ENCODE results near the gene LAD1.

Gene LAD1

GRCh38 chr1:201426479-201427310 lies 27.6 kb upstream of the LAD1 start:
- peak; percentile 36 for ATAC-seq (replicated peaks)
- no peak for DNase-seq
- H3K9me3 Mint-ChIP-seq: no peaks in the 10 kb centered on the region
- H3K4me3 Mint-ChIP-seq: no peak overlapping the region
- H3K27ac Mint-ChIP-seq: no peak overlapping the region
- H3K36me3 Mint-ChIP-seq (ENCODE audit: insufficient read depth): no peaks in the 10 kb centered on the region
- peaks cover 25 to 42% of the 10 kb centered on the region in 2 donors for H3K27me3 Mint-ChIP-seq
- H3K4me1 Mint-ChIP-seq (ENCODE audit: low read depth in 2 of 2): peaks cover 0 to 1% of the 10 kb centered on the region in 2 donors

- Mint-ChIP-seq H3K4me1 (ENCODE audit: low read depth in 2 of 2) (peaks cover 0 to 1% of the 10 kb centered on the region in 2 donors), H3K4me3 (no peak overlapping the region), H3K27ac (no peak overlapping the region), H3K9me3 (no peaks in the 10 kb centered on the region), H3K27me3 (peaks cover 5 to 38% of the 10 kb centered on the region in 2 donors), H3K36me3 (ENCODE audit: insufficient read depth) (no peaks in the 10 kb centered on the region)
- DNase-seq (no peak), ATAC-seq (replicated peaks) (no peak)
These were observed 25.0 kb upstream of the LAD1 start for GRCh38 chr1:201424146-201424545.

- H3K4me1 Mint-ChIP-seq (ENCODE audit: low read depth in 2 of 2): peaks cover 0 to 1% of the 10 kb centered on the region in 2 donors
- H3K4me3 Mint-ChIP-seq: no peak overlapping the region
- H3K27ac Mint-ChIP-seq: no peak overlapping the region
- peaks cover under 1 to 38% of the 10 kb centered on the region in 2 donors for H3K27me3 Mint-ChIP-seq
- DNase-seq (no peak), ATAC-seq (replicated peaks) (no peak)
- no peaks in the 10 kb centered on the region for H3K9me3 Mint-ChIP-seq
- H3K36me3 Mint-ChIP-seq (ENCODE audit: insufficient read depth): no peaks in the 10 kb centered on the region
These were observed 24.5 kb upstream of the LAD1 start for GRCh38 chr1:201423655-201424054.

- no peak for DNase-seq
- Mint-ChIP-seq H3K36me3 (ENCODE audit: insufficient read depth) (no peaks in the 10 kb centered on the region), H3K9me3 (no peaks in the 10 kb centered on the region), H3K27me3 (peaks cover 7 to 40% of the 10 kb centered on the region in 2 donors), H3K27ac (no peak overlapping the region), H3K4me3 (no peak overlapping the region), H3K4me1 (ENCODE audit: low read depth in 2 of 2) (peaks cover 0 to 1% of the 10 kb centered on the region in 2 donors)
- ATAC-seq (replicated peaks): no peak
These were observed 23.4 kb upstream of the LAD1 start for GRCh38 chr1:201422436-201423030.

- Mint-ChIP-seq H3K4me3 (no peak overlapping the region), H3K27ac (no peak overlapping the region), H3K27me3 (peaks cover 12 to 45% of the 10 kb centered on the region in 2 donors), H3K4me1 (ENCODE audit: low read depth in 2 of 2) (peaks cover 0 to 1% of the 10 kb centered on the region in 2 donors), H3K9me3 (no peaks in the 10 kb centered on the region), H3K36me3 (ENCODE audit: insufficient read depth) (no peaks in the 10 kb centered on the region)
- ATAC-seq (replicated peaks): no peak
- no peak for DNase-seq
These were observed 22.9 kb upstream of the LAD1 start for GRCh38 chr1:201422026-201422425.

GRCh38 chr1:201421041-201421440 lies 21.9 kb upstream of the LAD1 start:
- no peak overlapping the region for H3K27ac Mint-ChIP-seq
- no peak for DNase-seq
- no peaks in the 10 kb centered on the region for H3K36me3 Mint-ChIP-seq (ENCODE audit: insufficient read depth)
- ATAC-seq (replicated peaks): no peak
- H3K4me1 Mint-ChIP-seq (ENCODE audit: low read depth in 2 of 2): peaks cover 0 to under 1% of the 10 kb centered on the region in 2 donors
- no peak overlapping the region for H3K4me3 Mint-ChIP-seq
- no peaks in the 10 kb centered on the region for H3K9me3 Mint-ChIP-seq
- H3K27me3 Mint-ChIP-seq: peaks cover 21 to 55% of the 10 kb centered on the region in 2 donors

GRCh38 chr1:201420608-201421002 lies 21.5 kb upstream of the LAD1 start:
- Mint-ChIP-seq H3K27me3 (peaks cover 24 to 58% of the 10 kb centered on the region in 2 donors), H3K4me3 (no peak overlapping the region), H3K36me3 (ENCODE audit: insufficient read depth) (no peaks in the 10 kb centered on the region), H3K9me3 (no peaks in the 10 kb centered on the region), H3K27ac (no peak overlapping the region), H3K4me1 (ENCODE audit: low read depth in 2 of 2) (no peaks in the 10 kb centered on the region)
- no peak for DNase-seq
- ATAC-seq (replicated peaks): no peak

GRCh38 chr1:201419746-201420607 lies 20.9 kb upstream of the LAD1 start:
- no peak overlapping the region for H3K4me3 Mint-ChIP-seq
- ATAC-seq (replicated peaks) (no peak), DNase-seq (no peak)
- no peak overlapping the region for H3K27ac Mint-ChIP-seq
- H3K9me3 Mint-ChIP-seq: no peaks in the 10 kb centered on the region
- no peaks in the 10 kb centered on the region for H3K4me1 Mint-ChIP-seq (ENCODE audit: low read depth in 2 of 2)
- H3K36me3 Mint-ChIP-seq (ENCODE audit: insufficient read depth): no peaks in the 10 kb centered on the region
- peaks cover 30 to 65% of the 10 kb centered on the region in 2 donors for H3K27me3 Mint-ChIP-seq

- no peak for ATAC-seq (replicated peaks)
- Mint-ChIP-seq H3K9me3 (no peaks in the 10 kb centered on the region), H3K4me1 (ENCODE audit: low read depth in 2 of 2) (no peaks in the 10 kb centered on the region), H3K27ac (no peak overlapping the region), H3K27me3 (peaks cover 35 to 72% of the 10 kb centered on the region in 2 donors), H3K4me3 (no peak overlapping the region), H3K36me3 (ENCODE audit: insufficient read depth) (no peaks in the 10 kb centered on the region)
- no peak for DNase-seq
These were observed 20.1 kb upstream of the LAD1 start for GRCh38 chr1:201419256-201419655.

GRCh38 chr1:201418461-201418860 lies 19.3 kb upstream of the LAD1 start:
- no peak overlapping the region for H3K27ac Mint-ChIP-seq
- ATAC-seq (replicated peaks) (no peak), DNase-seq (no peak)
- peaks cover 35 to 74% of the 10 kb centered on the region in 2 donors for H3K27me3 Mint-ChIP-seq
- H3K36me3 Mint-ChIP-seq (ENCODE audit: insufficient read depth): no peaks in the 10 kb centered on the region
- no peaks in the 10 kb centered on the region for H3K9me3 Mint-ChIP-seq
- H3K4me3 Mint-ChIP-seq: no peak overlapping the region
- H3K4me1 Mint-ChIP-seq (ENCODE audit: low read depth in 2 of 2): no peaks in the 10 kb centered on the region

GRCh38 chr1:201414051-201414738 lies 15.1 kb upstream of the LAD1 start:
- Mint-ChIP-seq H3K27me3 (peaks cover 35 to 63% of the 10 kb centered on the region in 2 donors), H3K36me3 (ENCODE audit: insufficient read depth) (no peaks in the 10 kb centered on the region), H3K4me1 (ENCODE audit: low read depth in 2 of 2) (no peaks in the 10 kb centered on the region), H3K4me3 (no peak overlapping the region), H3K27ac (no peak overlapping the region), H3K9me3 (no peaks in the 10 kb centered on the region)
- ATAC-seq (replicated peaks) (no peak), DNase-seq (no peak)

- DNase-seq: no peak
- Mint-ChIP-seq H3K36me3 (ENCODE audit: insufficient read depth) (peaks cover 3% of the 10 kb centered on the region), H3K27ac (no peak overlapping the region), H3K4me1 (ENCODE audit: low read depth in 2 of 2) (peaks cover 4% of the 10 kb centered on the region in 2 donors), H3K9me3 (no peaks in the 10 kb centered on the region), H3K27me3 (peaks cover 15 to 44% of the 10 kb centered on the region in 2 donors), H3K4me3 (no peak overlapping the region)
- ATAC-seq (replicated peaks): no peak
These were observed 12.2 kb upstream of the LAD1 start for GRCh38 chr1:201411292-201411691.

GRCh38 chr1:201409440-201409839 lies 10.3 kb upstream of the LAD1 start:
- Mint-ChIP-seq H3K4me3 (no peak overlapping the region), H3K36me3 (ENCODE audit: insufficient read depth) (peaks cover 3% of the 10 kb centered on the region), H3K9me3 (no peaks in the 10 kb centered on the region), H3K4me1 (ENCODE audit: low read depth in 2 of 2) (peaks cover 4 to 6% of the 10 kb centered on the region in 2 donors), H3K27me3 (peaks cover 0 to 27% of the 10 kb centered on the region in 2 donors), H3K27ac (no peak overlapping the region)
- DNase-seq (no peak), ATAC-seq (replicated peaks) (no peak)

Data from effector memory CD8-positive, alpha-beta T cell (primary cell).